GM18502 (cell line): ENCODE data around the gene NFIX.

ENCODE experiments used
- ATAC-seq: cut with Tn5 transposase; IDR thresholded peaks from one replicate; pipeline ENCODE4 v1.9.1; 2021; ENCODE audit warnings: mild to moderate bottlenecking; ENCODE audit not compliant: unreplicated experiment, poor library complexity

NFIX gene

DNA sequence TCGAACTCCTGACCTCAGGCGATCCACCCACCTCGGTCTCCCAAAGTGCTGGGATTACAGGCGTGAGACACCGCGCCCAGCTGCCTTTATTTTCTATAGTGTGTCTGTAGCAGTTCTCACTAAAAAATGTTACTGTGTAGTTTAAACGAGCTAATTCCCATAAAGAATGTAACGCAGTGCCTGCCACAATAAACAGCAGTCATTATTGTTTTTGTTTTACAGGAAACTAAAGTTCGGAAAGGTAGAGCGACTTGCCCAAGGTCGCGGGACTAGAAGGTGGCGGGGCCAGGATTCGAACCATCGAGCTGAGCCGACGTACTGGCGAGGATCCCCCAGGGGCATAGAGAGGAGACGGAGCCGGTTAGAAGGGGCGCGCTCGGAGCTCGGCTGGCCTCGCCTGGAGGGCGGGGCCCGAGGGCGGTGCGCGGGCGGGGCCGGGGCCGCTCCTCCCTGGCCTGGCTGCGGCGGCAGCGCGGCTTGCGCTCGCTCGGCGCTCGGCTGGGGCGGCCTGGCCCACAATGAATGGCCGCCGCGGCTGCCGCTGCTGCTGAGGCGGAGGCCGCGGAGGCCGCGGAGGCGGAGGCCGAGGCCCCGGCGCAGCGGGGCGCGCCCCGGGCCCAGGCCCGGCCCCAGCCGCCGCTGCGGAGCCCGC is 122.6 kb downstream of the NFIX start, which contains the start of gene NACC1:
Gene NACC1 (plus strand): TSS at position 493 of the 652 bp plus-strand sequence. CDS start 16,944 bp downstream, outside the sequence.
- peak; percentile 53 for ATAC-seq

DNA sequence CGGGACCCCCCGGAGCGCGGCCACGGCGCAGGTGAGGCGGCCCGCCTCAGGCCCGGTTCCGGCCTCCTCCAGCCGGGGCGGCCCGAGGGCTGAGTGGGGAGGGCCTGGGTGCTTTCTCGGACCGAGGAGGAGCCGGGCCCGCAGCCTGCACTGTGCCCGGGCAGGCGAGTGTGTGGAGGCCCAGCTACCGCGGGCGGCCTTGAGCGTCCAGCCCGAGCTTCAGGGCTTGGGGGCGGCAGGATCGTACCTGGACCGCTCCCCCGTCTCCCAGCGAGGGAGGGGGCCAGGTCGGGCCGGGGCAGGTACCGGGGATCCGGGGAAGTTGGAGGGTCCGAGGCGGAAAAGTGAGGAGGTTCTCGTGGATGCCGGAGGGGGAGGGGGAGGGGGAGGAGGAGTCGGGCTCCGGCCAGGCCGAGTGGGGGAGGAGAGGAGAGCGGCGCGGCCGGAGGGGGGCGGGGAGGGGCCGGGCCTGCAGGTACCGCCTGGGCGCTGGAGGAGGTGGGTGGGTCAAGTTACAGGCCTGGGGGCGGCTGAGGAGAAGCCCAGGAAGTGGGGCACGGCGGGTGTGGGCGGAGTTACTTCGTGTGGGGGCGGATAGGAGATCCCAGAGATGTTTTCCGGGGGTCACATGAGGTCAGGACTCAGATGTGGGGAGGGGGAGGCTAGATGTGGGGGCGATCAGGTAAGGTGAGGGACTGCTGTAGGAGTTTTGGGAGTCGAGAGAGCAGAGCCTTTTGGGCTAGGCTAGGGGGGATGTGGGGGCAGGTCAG is 123.3 kb downstream of the NFIX start:
- ATAC-seq, result peak; percentile 12

DNA sequence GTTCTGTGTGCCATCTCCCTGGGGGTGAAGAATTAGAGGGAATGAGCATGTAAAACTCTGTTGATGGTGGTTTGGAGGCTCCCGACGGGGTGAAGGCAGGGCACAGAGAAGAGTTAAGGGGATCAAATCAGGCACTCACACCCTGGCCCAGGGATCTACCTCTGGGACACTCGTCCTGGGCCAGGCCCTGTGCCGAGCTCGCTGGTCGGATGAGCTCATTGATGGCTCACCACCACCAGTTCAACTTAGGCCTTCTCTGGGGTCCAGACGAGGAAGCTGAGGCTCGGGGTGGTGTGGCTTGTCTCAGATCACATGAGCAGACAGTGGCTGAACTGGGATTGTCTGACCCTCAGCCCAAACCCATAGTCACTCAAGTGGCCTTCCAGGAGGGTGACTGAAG is 124.4 kb downstream of the NFIX start:
- no peak for ATAC-seq

DNA sequence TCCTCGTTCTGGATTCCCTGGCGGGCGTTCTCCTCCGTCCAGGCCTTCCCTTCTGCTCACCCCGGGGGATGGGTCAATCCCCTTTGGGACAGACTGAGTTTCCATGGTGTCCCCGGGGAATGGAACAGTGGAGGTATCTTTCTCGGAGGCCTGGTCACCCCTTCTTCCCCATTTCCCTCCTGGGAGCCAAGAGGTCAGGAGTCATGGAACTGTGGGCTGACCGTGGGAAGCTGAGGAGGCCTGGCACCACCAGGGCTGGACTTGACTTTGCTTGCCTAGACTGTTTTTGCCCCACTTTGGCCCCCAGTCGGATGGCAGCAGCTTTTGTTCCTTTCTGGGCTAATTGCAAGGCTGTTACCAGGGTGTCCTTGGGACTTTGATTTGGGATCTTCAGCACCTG is 124.8 kb downstream of the NFIX start:
- ATAC-seq, result no peak

DNA sequence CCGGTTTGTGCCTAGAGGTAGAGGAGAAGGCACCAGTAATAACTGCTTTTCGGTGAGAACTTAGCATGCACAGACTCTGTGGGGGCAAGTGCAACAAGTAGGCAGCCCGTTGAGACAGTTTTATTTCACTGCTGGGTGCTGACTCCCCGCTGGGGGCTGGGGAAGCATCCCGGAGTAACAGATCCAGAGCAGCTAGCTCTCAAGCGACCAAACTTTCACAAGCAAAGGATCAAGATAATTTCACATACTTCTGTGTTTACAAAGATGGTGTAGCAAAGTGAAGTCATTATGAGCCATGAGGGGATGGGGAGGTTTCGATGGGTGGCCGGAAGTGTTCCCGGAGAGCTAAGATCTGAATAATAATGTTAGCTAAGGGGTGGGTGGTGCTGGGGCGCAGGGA is 125.5 kb downstream of the NFIX start:
- ATAC-seq, result no peak

DNA sequence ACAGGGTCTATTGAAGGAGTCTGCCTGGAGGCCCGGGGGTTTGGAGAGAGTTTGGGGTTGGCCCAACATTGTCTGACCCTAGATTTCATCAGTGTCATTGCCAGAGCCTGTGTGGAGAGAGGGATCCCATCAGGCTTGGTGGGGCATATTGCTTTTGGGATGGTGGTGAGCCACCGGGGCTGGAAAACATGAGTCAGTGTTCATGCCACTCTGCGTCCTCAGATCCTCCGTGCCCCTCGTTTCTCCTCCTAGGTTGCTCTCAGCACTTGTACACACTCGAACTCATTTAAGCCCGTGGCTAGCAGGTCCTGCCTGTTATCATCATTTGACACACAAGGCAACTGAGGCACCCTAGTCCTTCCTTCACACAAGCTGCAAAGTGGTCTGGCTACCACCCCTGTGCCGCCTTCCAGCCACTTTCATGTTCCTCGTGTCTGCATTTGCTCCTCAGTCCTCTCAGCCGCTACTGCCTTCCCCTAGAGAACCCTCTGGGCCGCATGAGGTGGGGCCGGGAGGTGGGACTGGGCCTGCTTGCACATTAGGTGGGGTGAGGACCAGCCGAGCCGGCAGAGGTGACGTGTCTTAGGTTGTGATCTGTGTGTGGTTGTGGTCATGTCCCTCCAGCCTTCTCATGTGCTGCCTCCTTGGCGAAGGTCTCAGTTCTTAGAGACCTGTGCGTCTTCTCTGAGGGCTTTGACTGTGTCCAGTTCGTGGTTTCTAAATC is 126.4 kb downstream of the NFIX start:
- ATAC-seq, result no peak

DNA sequence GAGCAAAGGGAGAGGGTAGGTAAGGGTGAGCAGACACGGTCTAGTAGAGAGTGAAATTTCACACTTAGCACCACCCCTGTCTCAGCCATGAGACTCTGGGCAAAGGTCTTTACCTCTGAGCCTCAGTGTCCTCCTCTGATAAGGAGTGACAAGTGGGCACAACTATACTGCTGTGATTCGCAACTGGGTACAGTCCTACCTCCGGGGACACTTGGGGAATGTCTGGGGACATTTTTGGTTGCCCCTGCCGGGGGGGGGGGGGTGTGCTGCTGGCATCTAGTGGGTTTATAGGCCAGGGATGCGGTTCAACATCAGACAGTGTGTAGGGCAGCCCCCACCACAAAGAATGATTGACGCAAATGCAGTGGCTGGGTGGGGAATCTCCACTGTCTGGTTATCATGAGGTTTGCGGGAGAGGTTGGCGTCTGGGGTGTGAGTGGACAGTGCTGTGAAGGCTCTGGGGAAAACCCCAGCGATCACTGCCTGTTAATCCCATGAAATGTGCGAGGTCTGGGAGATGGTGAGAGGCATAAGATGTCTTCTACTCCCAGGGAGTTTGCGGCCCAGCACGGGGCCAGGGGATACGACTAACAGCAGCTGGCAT is 127.1 kb downstream of the NFIX start:
- ATAC-seq, result no peak

DNA sequence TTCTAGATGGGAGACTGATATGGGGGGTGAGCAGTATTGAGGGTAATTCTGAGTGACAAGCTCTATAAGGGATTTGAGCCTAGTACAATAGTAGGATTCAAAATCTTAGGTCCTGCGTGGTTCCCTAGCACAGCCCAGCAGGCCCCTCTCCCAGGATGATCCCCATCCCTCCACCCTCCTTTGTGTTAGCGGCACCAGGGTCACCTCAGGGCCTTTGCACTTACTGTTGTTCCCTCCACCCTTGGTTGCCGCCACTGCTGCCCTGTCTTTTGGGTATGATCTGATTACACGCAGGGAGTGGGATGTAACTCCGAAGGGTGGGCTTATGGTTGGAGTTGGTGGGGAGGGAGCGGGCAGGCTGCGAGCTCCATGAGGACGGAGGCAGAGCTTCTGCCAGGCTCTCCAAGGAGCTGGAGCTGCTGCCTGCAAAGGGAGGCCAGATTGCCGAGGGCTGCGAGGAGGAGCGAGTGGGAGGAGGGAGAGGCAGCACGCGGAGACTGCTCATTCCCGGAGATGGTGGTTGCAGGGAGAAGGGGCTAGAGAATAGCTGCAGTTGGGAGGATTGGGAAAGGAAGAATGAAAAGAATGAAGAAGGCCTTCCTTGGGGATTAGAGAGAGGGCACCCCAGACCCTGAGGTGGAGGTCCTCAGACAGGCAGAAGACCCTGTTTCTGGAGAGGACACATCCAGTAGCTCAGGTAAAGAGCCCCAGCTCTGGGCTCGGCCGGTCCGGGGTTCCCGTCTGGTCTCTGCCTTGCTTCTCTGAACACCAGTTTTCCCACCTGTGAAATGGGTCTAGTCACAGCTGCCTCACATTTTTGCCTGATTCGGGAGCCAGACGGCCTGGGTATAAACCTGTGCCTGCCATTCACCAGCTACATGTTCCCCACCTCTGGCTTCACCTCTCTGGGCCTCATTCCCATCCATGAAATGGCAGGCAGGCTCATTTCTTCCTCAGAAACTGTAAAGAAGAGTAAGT is 128.0 kb downstream of the NFIX start:
- no peak for ATAC-seq

DNA sequence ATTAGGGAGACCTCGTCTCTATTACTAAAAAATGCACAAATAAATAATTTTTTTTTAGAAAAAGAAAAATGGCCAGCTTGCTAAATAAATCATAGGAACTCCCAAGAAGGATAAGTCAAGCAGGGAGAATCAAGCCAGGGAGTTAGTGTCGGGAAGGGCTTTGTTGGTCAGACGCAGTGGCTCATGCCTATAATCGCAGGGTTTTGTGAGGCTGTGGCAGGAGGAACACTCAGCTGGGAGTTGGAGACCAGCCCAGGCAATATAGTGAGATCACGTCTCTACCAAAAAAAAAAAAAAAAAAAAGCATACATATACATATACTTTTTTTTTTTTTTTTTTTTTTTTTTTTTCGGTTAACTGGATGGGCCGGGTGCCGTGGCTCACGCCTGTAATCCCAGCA is 131.8 kb downstream of the NFIX start:
- no peak for ATAC-seq

DNA sequence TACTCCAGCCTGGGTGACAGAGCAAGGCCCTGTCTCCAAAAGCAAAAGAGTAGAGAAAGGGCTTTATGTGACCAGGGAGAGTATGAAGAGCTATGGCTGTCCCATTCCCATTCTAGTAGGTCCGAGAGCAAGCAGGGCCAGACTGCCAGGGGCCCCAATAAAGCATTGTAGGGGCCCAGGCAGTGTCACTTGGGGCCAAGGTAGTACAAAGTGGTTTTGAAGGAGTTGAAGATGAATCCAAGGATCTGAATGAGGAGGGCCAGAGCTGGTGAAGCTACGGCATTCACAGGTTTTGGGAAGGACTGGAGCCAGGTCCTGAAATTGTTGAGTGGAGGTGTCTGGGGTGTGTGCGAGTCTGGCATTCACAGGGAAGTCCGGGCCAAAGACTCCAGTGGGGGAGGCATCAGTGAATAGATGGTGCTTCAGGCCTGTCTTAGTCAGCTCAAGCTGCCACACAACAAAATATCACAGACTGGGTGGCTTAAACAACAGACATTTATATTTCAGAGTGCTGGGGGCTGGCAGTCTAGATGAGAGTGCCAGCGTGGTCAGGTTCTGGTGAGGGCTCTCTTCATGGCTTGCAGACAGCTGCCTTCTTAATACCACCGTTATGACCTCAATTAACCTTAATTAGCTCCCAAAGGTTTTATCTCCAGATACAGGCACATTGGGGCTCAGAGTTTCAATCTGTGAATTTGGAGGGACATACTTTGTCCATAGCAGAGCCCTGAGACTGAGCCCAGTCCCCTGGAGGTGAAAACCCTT is 132.7 kb downstream of the NFIX start:
- ATAC-seq, result no peak

DNA sequence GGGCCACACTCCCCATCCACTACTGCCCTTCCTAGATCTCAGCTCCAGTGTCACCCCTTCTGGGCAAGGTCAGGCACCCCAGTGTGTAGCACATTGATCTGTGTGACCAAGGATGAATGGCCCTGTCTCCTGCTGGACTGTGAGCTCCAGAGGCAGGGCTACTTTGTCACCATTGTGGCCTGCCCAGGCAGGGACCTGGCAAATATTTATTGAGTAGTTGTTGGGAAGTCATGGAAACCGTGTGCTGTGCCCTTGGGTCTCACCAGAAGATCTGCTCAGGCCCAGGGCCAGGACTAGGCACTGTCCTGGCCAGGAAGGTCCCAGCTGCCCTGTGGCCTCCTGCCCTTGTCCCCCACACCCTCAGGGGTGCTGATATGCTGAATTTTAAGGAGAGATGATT is 133.3 kb downstream of the NFIX start:
- ATAC-seq, result no peak

DNA sequence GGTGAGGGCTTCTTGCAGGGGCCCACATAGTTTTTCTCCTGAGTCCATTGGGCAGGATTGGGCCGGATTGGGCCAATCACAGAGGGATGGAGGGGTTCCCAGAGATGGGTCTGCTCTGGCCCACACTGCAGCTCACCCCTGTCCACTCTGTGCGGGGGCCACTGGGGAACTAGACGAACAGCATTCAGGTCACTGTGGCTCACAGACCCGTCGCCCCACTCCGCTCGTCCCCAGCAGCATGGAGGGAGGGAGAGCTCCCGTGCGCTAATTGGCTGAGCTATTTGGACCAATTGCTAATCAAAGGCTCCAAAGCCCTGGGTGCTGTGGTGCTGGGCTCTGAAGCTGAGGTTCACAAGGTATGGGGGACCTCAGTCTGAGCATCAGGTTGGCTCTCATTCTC is 134.1 kb downstream of the NFIX start:
- ATAC-seq, result no peak

DNA sequence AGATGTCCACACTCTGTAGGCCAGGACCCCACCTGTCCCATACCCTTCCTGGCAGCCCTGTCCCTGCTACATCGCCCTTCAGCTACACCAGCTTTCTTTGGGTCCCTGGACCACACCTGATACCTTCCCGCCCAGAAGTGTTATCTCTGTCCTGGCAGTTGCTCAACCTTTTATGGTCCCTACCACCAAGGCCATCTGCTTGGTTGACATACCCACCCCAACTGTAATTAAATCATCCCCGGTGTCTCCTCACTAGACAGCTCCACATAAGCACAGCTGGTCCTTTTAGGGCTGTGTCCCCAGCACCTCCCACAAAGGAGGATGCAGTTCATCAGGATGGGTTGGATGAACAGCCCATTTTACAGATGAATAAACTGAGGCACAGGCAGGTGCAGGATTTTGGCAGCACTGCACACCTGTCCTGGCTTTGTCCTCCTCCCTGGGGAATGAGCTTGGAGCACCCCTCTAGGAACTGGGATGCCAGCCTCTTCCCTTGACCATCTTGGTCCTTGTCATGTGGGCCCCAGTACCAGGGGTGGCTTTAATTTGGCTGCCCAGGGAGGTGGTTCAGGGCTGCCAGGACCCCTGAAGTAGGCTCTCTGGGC is 135.7 kb downstream of the NFIX start:
- ATAC-seq, result no peak

DNA sequence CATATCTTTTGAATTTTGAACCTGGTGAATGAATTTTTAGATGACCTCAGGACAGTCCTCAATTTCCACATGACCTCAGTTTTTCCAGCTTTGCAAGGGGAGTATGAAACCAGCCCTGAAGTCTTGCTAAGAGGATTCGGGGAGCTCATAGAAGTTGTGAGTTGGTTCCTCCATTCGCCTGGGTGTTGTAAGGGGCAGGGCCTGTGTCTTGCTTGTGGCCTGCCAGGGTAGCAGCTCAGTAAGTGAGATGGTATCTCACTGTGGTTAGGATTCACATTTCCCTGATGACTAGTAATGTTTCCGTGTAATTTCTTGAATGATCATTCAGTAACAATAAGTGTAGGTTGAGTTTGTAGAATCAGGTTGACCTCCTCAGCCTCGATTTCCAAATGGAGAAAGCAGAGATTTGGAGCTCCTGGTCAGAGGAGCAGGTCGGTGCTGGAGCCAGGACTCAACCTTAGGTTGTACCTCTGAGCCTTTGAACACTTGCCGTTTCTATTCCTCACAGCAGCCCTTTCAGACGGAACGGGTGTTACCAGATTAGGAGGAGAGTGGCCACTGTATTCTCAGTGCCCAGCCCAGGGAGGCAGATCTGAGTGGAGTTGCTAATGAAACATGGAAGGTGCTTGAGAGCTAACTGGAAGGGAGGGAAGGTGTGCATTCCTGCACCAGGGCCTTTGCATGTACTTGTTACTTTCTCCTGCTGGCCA is 137.4 kb downstream of the NFIX start:
- no peak for ATAC-seq

DNA sequence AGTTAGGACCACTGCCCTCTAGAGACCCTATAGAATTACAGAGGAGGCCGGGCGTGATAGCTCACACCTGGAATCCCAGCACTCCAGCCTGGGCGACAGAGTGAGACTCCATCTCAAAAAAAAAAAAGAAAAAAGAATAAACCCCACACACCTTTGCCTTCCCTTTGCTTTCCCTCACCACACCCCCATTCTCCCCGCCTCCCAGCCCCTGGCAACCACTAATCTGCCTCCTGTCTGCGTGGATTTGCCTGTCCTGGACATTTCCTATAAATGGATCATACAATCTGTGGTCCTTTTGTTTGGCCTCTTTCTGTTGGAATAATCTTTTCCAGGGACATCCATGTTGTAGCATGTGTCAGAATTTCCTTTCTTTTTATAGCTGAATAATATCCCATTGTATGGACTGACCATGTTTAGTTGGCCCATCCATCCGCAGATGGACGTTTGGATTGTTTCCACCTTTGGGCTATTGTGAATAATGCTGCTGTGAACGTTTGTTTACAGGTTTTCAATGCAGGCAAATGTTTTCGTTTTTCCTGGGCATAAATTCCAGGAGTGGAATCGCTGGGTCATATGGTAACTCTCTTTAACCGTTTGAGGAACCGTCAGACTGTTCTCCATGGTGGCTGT is 138.1 kb downstream of the NFIX start:
- ATAC-seq, result no peak

DNA sequence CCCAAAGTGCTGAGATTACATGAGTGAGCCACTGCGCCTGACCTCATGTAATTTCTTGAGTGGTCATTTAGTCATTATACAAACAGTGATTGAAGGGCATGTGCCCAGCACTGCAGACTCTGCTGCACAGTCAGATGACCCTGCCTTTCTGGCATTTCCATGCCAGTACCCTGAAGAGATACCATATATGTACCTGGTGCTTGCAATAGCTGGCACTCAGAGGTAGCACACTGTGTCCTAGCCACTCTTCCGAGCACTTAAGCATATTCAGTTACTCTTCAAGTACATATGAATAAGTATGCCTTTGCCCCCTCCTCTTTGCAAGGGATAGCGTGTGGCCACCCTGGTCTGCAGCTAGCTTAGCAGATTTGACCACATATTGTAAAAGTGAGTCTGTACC is 139.4 kb downstream of the NFIX start:
- no peak for ATAC-seq
